ENCODE measurements around the gene MED27. TPM values are rescaled to one million over a fixed set of nuclear protein-coding genes. Genes with fewer than 3 reads are reported as not detected.

Gene MED27
- total RNA-seq, 1 experiment from 2014 or later: 38.4 TPM

- no peak overlapping the region for H3K4me2 ChIP-seq (ENCODE audit: low read length)
- no peak for TF ChIP-seq CTCF (conservative IDR thresholded peaks at IDR 0.05; ENCODE audit: low read depth, low read length)
- no peak for TF ChIP-seq EZH2phosphoT487 (IDR thresholded peaks at IDR 0.05; ENCODE audit: borderline replicate concordance, low read length)
- no peak for TF ChIP-seq EZH2 (IDR thresholded peaks at IDR 0.05; ENCODE audit: low read length, unreplicated experiment)
These were observed 33.2 kb downstream of the MED27 start for GRCh38 chr9:132046456-132046855.

GRCh38 chr9:132044176-132044875, 35.3 kb downstream of the MED27 start:
- Histone ChIP-seq H3K27me3 (ENCODE audit: low read length) (no peaks in the 10 kb centered on the region), H3K4me3 (ENCODE audit: low read length) (no peak overlapping the region), H3K36me3 (ENCODE audit: low read depth, low read length) (no peaks in the 10 kb centered on the region), H4K20me1 (ENCODE audit: low read length) (no peaks in the 10 kb centered on the region), H3F3A (ENCODE audit: low read length, unreplicated experiment) (no peaks in the 10 kb centered on the region), H3K79me2 (ENCODE audit: low read length) (peaks cover 83% of the 10 kb centered on the region), H2AFZ (ENCODE audit: low read length) (no peak overlapping the region), H3K27ac (ENCODE audit: low read length) (no peak overlapping the region), H3K9me3 (ENCODE audit: low read length) (no peaks in the 10 kb centered on the region), H3K9ac (ENCODE audit: low read length) (no peak overlapping the region), H3K4me1 (ENCODE audit: insufficient read depth, low read length) (peaks cover 30% of the 10 kb centered on the region), H3K4me2 (ENCODE audit: low read length) (no peak overlapping the region), H3K9me2 (replicated peaks; ENCODE audit: low read length) (no peaks in the 10 kb centered on the region)
- ChIA-PET POLR2A (ENCODE audit: unreplicated experiment) (no interaction called here), CTCF (no interaction called here)
- DNase-seq (no peak), ATAC-seq (no peak)
- TF ChIP-seq EZH2phosphoT487 (IDR thresholded peaks at IDR 0.05; ENCODE audit: borderline replicate concordance, low read length) (no peak), CTCF (conservative IDR thresholded peaks at IDR 0.05; ENCODE audit: low read depth, low read length) (no peak), EZH2 (IDR thresholded peaks at IDR 0.05; ENCODE audit: low read length, unreplicated experiment) (no peak)
- intact Hi-C loops (cut with micrococcal nuclease): no loop called here
- BruUV-seq (replicated peaks): no TSS peak

More at GRCh38 chr9:132046456-132046855, 33.2 kb downstream of the MED27 start:
- no peak overlapping the region for H3K9ac ChIP-seq (ENCODE audit: low read length)
- H2AFZ ChIP-seq (ENCODE audit: low read length): no peak overlapping the region
- no peaks in the 10 kb centered on the region for H4K20me1 ChIP-seq (ENCODE audit: low read length)
- no peaks in the 10 kb centered on the region for H3K27me3 ChIP-seq (ENCODE audit: low read length)
- H3K9me3 ChIP-seq (ENCODE audit: low read length): no peaks in the 10 kb centered on the region
- DNase-seq (no peak), ATAC-seq (no peak)
- peaks cover 82% of the 10 kb centered on the region for H3K79me2 ChIP-seq (ENCODE audit: low read length)
- intact Hi-C loops (cut with micrococcal nuclease): no loop called here
- H3K4me1 ChIP-seq (ENCODE audit: insufficient read depth, low read length): peaks cover 30% of the 10 kb centered on the region
- H3F3A ChIP-seq (ENCODE audit: low read length, unreplicated experiment): no peaks in the 10 kb centered on the region
- no peak overlapping the region for H3K27ac ChIP-seq (ENCODE audit: low read length)
- no TSS peak for BruUV-seq (replicated peaks)
- POLR2A ChIA-PET (ENCODE audit: unreplicated experiment): no interaction called here
- no peaks in the 10 kb centered on the region for H3K36me3 ChIP-seq (ENCODE audit: low read depth, low read length)
- H3K4me3 ChIP-seq (ENCODE audit: low read length): no peak overlapping the region
- no peaks in the 10 kb centered on the region for H3K9me2 ChIP-seq (replicated peaks; ENCODE audit: low read length)
- CTCF ChIA-PET: no interaction called here

GRCh38 chr9:132043708-132044107, 36.0 kb downstream of the MED27 start:
- Histone ChIP-seq H3K27ac (ENCODE audit: low read length) (peak overlapping the region; percentile 89; the same call in 1 of the 2 replicates), H3K9ac (ENCODE audit: low read length) (no peak overlapping the region), H3K9me3 (ENCODE audit: low read length) (no peaks in the 10 kb centered on the region), H2AFZ (ENCODE audit: low read length) (no peak overlapping the region), H3K27me3 (ENCODE audit: low read length) (no peaks in the 10 kb centered on the region), H3K4me3 (ENCODE audit: low read length) (no peak overlapping the region), H3F3A (ENCODE audit: low read length, unreplicated experiment) (no peaks in the 10 kb centered on the region), H4K20me1 (ENCODE audit: low read length) (no peaks in the 10 kb centered on the region), H3K4me1 (ENCODE audit: insufficient read depth, low read length) (peaks cover 30% of the 10 kb centered on the region), H3K9me2 (replicated peaks; ENCODE audit: low read length) (no peaks in the 10 kb centered on the region), H3K4me2 (ENCODE audit: low read length) (no peak overlapping the region), H3K79me2 (ENCODE audit: low read length) (peaks cover 83% of the 10 kb centered on the region), H3K36me3 (ENCODE audit: low read depth, low read length) (no peaks in the 10 kb centered on the region)
- no peak for DNase-seq
- CTCF ChIA-PET: no interaction called here
- intact Hi-C loops (cut with micrococcal nuclease): no loop called here
- POLR2A ChIA-PET (ENCODE audit: unreplicated experiment): no interaction called here
- TF ChIP-seq CTCF (conservative IDR thresholded peaks at IDR 0.05; ENCODE audit: low read depth, low read length): no peak
- TF ChIP-seq EZH2 (IDR thresholded peaks at IDR 0.05; ENCODE audit: low read length, unreplicated experiment): no peak
- TF ChIP-seq EZH2phosphoT487 (IDR thresholded peaks at IDR 0.05; ENCODE audit: borderline replicate concordance, low read length): no peak
- no TSS peak for BruUV-seq (replicated peaks)
- no peak for ATAC-seq
